ENCODE data around the gene SLC25A15. TPM values are rescaled to one million over a fixed set of nuclear protein-coding genes. Genes with fewer than 3 reads are reported as not detected.

The SLC25A15 gene
- total RNA-seq, 1 experiment from 2014 or later, result 20.2 TPM

DNA sequence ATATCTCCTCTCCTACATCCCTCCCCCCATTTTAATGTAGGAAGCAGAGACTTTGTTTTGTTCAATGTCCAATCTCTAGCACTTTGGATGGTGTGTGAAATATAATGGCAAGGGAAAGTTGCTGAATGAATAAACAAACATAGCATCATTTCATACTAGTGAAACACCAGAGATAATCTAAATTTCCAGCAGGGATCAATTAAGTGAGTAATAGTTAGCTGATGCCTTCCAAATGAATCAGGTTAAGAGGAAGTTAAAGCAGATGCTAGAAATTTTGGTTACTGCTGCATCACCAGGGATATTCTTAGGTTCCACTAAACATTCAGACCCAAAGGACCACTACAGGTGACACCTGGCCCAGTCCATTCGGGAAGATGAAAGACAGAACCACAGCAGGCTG, 26.6 kb upstream of the SLC25A15 start (continued):
- TF ChIP-seq ARID4B (CRISPR knock-in tag; IDR thresholded peaks at IDR 0.05; ENCODE audit: borderline replicate concordance), result no peak
- TF ChIP-seq E2F1 (CRISPR knock-in tag; IDR thresholded peaks at IDR 0.05), result no peak
- TF ChIP-seq, protein P1, sequence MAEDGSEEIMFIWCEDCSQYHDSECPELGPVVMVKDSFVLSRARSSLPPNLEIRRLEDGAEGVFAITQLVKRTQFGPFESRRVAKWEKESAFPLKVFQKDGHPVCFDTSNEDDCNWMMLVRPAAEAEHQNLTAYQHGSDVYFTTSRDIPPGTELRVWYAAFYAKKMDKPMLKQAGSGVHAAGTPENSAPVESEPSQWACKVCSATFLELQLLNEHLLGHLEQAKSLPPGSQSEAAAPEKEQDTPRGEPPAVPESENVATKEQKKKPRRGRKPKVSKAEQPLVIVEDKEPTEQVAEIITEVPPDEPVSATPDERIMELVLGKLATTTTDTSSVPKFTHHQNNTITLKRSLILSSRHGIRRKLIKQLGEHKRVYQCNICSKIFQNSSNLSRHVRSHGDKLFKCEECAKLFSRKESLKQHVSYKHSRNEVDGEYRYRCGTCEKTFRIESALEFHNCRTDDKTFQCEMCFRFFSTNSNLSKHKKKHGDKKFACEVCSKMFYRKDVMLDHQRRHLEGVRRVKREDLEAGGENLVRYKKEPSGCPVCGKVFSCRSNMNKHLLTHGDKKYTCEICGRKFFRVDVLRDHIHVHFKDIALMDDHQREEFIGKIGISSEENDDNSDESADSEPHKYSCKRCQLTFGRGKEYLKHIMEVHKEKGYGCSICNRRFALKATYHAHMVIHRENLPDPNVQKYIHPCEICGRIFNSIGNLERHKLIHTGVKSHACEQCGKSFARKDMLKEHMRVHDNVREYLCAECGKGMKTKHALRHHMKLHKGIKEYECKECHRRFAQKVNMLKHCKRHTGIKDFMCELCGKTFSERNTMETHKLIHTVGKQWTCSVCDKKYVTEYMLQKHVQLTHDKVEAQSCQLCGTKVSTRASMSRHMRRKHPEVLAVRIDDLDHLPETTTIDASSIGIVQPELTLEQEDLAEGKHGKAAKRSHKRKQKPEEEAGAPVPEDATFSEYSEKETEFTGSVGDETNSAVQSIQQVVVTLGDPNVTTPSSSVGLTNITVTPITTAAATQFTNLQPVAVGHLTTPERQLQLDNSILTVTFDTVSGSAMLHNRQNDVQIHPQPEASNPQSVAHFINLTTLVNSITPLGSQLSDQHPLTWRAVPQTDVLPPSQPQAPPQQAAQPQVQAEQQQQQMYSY (CRISPR knock-in tag; IDR thresholded peaks at IDR 0.05), result no peak
- no peak for TF ChIP-seq ZNF263 (CRISPR knock-in tag; IDR thresholded peaks at IDR 0.05; ENCODE audit: low read depth)
- no peak for TF ChIP-seq OVOL2 (CRISPR knock-in tag; IDR thresholded peaks at IDR 0.05; ENCODE audit: borderline replicate concordance)
- TF ChIP-seq, protein P2, sequence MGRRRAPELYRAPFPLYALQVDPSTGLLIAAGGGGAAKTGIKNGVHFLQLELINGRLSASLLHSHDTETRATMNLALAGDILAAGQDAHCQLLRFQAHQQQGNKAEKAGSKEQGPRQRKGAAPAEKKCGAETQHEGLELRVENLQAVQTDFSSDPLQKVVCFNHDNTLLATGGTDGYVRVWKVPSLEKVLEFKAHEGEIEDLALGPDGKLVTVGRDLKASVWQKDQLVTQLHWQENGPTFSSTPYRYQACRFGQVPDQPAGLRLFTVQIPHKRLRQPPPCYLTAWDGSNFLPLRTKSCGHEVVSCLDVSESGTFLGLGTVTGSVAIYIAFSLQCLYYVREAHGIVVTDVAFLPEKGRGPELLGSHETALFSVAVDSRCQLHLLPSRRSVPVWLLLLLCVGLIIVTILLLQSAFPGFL (CRISPR knock-in tag; IDR thresholded peaks at IDR 0.05; ENCODE audit: borderline replicate concordance), result no peak
- no peak for TF ChIP-seq ETV6 (CRISPR knock-in tag; IDR thresholded peaks at IDR 0.05)

DNA sequence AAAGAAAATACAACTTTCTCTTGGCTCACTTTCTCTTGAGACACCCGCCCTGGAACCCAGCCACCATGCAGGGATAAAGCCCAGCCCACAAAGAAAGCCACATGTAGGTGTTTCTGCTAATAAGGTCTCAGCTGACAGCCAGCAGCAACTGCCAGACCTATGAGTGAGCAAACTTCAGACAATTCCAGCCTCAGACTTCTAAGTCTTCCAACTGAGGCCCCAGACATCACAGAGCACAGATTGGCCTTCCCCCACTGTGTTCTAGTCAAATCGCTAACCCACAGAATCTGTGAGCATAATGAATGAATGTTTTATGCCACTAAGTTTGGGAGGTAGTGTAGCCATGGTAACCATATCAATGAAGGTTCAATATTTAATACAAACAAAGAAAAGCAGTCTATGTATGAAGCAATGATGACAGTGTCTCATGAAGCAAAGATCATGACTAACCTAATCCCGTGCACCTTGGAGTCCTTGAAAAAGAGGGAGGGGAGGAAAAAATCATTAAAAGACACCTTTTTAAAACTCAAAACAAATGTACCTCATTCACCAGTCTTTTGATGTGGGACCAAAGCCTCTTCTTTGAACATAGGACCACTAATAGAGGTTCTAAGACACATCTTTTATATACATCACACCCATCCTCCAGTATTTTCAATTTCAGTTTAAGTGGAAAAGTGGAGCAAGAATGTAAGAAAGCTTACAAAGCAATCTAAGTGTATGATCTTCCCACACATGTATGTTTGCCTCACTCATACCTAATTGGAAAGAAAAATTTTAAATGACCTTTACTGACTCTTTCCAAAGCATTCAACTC, 24.6 kb upstream of the SLC25A15 start:
- Mint-ChIP-seq H3K36me3 (peaks cover 8% of the 10 kb centered on the region), H3K4me3 (no peak overlapping the region), H3K27me3 (ENCODE audit: low read depth) (no peaks in the 10 kb centered on the region), H3K4me1 (peaks cover 3% of the 10 kb centered on the region), H3K27ac (no peak overlapping the region), H3K9me3 (no peaks in the 10 kb centered on the region)
- ATAC-seq, result no peak
- CTCF ChIA-PET, result interaction anchor here (2.3 kb wide), 1 partner anchor 13 kb away, joined by 8 read pairs; no protein-coding TSS in a partner anchor
- no peak for DNase-seq (ENCODE audit: low spot score)
- POLR2A ChIA-PET, result no interaction called here
- TF ChIP-seq CREB1 (CRISPR knock-in tag; IDR thresholded peaks at IDR 0.05), result no peak
- no peak for TF ChIP-seq MAX (CRISPR knock-in tag; IDR thresholded peaks at IDR 0.05)
- TF ChIP-seq SMAD4 (CRISPR knock-in tag; IDR thresholded peaks at IDR 0.05), result no peak
- TF ChIP-seq JAZF1 (CRISPR knock-in tag; IDR thresholded peaks at IDR 0.05), result no peak
- TF ChIP-seq SOX15 (CRISPR knock-in tag; IDR thresholded peaks at IDR 0.05), result no peak
- TF ChIP-seq ZBTB21 (CRISPR knock-in tag; IDR thresholded peaks at IDR 0.05; ENCODE audit: borderline replicate concordance), result no peak
- TF ChIP-seq CREM (CRISPR knock-in tag; IDR thresholded peaks at IDR 0.05), result no peak
- TF ChIP-seq ZNF219 (CRISPR knock-in tag; IDR thresholded peaks at IDR 0.05; ENCODE audit: borderline replicate concordance), result no peak

Data from WTC11 (cell line).